K562 (cell line): Measurements from ENCODE around the gene RASD1. TPM values are rescaled to one million over a fixed set of nuclear protein-coding genes. Genes with fewer than 3 reads are reported as not detected.

Source experiments
- CBFB ChIP-seq: sonication (generic); formaldehyde crosslinking; IDR thresholded peaks from 2 replicates; pipeline ENCODE4 v1.4.0; 2020; ENCODE audit warnings: mild to moderate bottlenecking, missing genetic modification reagents
- CREB5 ChIP-seq: fragments of 250-450 bp; sonication (Bioruptor Pico); IDR thresholded peaks from 2 replicates; pipeline ENCODE4 v1.5.0; 2020; ENCODE audit warnings: mild to moderate bottlenecking
- FOXK1 ChIP-seq: sonication (generic); formaldehyde crosslinking; IDR thresholded peaks from 2 replicates; pipeline ENCODE4 v1.8.0; 2022; ENCODE audit warnings: missing genetic modification reagents, mild to moderate bottlenecking, borderline replicate concordance
- HSF4 ChIP-seq: fragments of 250-450 bp; sonication (Bioruptor Pico); IDR thresholded peaks from 2 replicates; pipeline ENCODE4 v2.1.2; 2022; ENCODE audit warnings: mild to moderate bottlenecking, moderate library complexity, borderline replicate concordance
- NCOA2 ChIP-seq, 2 experiments: fragments of 450-650 bp; IDR thresholded peaks; 2 replicates each; pipeline ENCODE4 v1.6.1; 2018; ENCODE audit warnings: mild to moderate bottlenecking in 2 of 2, moderate library complexity in 1 of 2; ENCODE audit not compliant: partially characterized antibody in 2 of 2
- PHF8 ChIP-seq: fragments of 200-600 bp; sonication (generic); IDR thresholded peaks from 2 replicates; pipeline ENCODE4 v1.6.1; 2012; ENCODE audit warnings: mixed run types, mild to moderate bottlenecking, inconsistent platforms, low read length, moderate library complexity, borderline replicate concordance
- PHTF2 ChIP-seq: fragments of 250-450 bp; sonication (Bioruptor Pico); IDR thresholded peaks from 2 replicates; pipeline ENCODE4 v1.5.0; 2021; ENCODE audit warnings: mild to moderate bottlenecking
- RERE ChIP-seq: sonication (generic); formaldehyde crosslinking; IDR thresholded peaks from 2 replicates; pipeline ENCODE4 v1.8.0; 2023; ENCODE audit warnings: missing genetic modification reagents, mild to moderate bottlenecking, borderline replicate concordance
- SP1 ChIP-seq: sonication (generic); formaldehyde crosslinking; IDR thresholded peaks from 2 replicates; pipeline ENCODE4 v1.8.1; 2022; ENCODE audit warnings: mild to moderate bottlenecking, missing genetic modification reagents
- YY1 ChIP-seq, 3 experiments: IDR thresholded peaks; 2 replicates each; pipeline ENCODE4 v1.6.1; 2011; ENCODE audit warnings: low read length in 2 of 3, mild to moderate bottlenecking in 2 of 3, moderate library complexity in 2 of 3, borderline replicate concordance in 1 of 3, control low read depth in 1 of 3, low read depth in 1 of 3; ENCODE audit not compliant: insufficient read depth in 3 of 3, insufficient replicate concordance in 2 of 3, control insufficient read depth in 1 of 3, insufficient read length in 1 of 3; ENCODE audit errors: extremely low read depth in 1 of 3
- ZKSCAN1 ChIP-seq: fragments of 150-350 bp; IDR thresholded peaks from 2 replicates; pipeline ENCODE4 v1.6.1; 2016; ENCODE audit warnings: low read depth, low read length
- ZNF224 ChIP-seq: sonication (generic); formaldehyde crosslinking; IDR thresholded peaks from 2 replicates; pipeline ENCODE4 v1.8.0; 2022; ENCODE audit warnings: mild to moderate bottlenecking, missing genetic modification reagents
- ZNF431 ChIP-seq: sonication (generic); formaldehyde crosslinking; IDR thresholded peaks from 2 replicates; pipeline ENCODE4 v1.8.0; 2022; ENCODE audit warnings: mild to moderate bottlenecking, missing genetic modification reagents
- ZNF444 ChIP-seq: fragments of 250-450 bp; sonication (Bioruptor Pico); IDR thresholded peaks from 2 replicates; pipeline ENCODE4 v1.4.0; 2020; ENCODE audit warnings: mild to moderate bottlenecking, moderate library complexity
- ZNF512 ChIP-seq: IDR thresholded peaks from 2 replicates; pipeline ENCODE4 v1.6.1; 2016; ENCODE audit warnings: missing genetic modification characterization, missing compliant biosample characterization
- ZNF740 ChIP-seq, 3 experiments: fragments of 200-800 bp in 1 of 3; sonication (Bioruptor generic) in 1 of 3; sonication (generic) in 1 of 3; formaldehyde crosslinking in 1 of 3; IDR thresholded peaks; 2 replicates each; pipeline versions ENCODE4 v1.6.1 to v1.8.0; 2016 to 2022; ENCODE audit warnings: mild to moderate bottlenecking in 2 of 3, missing compliant biosample characterization in 2 of 3, missing genetic modification characterization in 2 of 3, missing genetic modification reagents in 1 of 3
- polyA plus RNA-seq, 8 experiments: library from polyadenylated mRNA; depleted of rRNA in 4 of 8; stranded (reverse) in 5 of 8; unstranded in 3 of 8; fragments of >200 nt; fragmentation: Nextera tagmentation in 2 of 8; fragmentation: Illumina TruSeq in 1 of 8; extraction: Ambion mirVana in 2 of 8; extraction: Trizol in 1 of 8; gene quantifications; 2 replicates each; pipeline versions ENCODE4 v1.2.1 to v1.2.3, GENCODE V29; 2011 to 2014; ENCODE audit warnings: inconsistent platforms in 1 of 8, missing spikeins in 1 of 8
- total RNA-seq, 7 experiments: library from RNA; depleted of rRNA in 6 of 7; stranded (reverse); fragments of >200 nt in 6 of 7; fragmentation: Illumina TruSeq in 2 of 7; extraction: Trizol in 2 of 7; gene quantifications; 2 replicates each; pipeline versions ENCODE4 v1.2.1 to v1.2.3, GENCODE V29; 2011 to 2021; ENCODE audit warnings: low replicate concordance in 1 of 7

RASD1 gene
- total and polyA plus RNA-seq, 9 of the 15 experiments (the other 6 are each of a cell fraction or from before 2014, with no cell fraction given) = 0.11 TPM; not detected in 8

DNA sequence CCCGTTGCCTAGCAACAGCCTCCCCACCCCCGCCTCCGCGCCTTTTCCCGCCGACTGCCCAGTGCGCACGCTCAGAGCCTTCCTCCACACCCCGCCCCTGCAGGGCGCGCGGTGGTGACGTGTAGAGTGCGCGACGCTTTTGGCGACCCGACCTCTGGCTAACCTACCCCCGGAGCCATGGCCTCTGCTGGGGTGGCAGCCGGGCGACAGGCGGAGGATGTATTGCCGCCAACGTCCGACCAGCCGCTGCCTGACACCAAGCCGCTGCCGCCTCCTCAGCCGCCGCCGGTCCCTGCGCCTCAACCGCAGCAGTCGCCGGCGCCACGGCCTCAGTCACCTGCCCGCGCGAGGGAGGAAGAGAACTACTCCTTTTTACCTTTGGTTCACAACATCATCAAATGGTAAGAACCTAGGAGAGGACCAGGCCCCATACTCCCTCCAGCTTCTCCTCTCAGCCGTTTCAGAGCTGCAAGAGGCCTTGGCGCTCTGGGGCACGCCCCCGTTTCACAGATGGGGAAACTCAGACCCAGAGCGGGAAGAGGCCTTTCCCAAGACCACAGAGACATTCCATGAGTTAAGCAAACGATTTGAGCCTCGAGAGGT is 19.2 kb downstream of the RASD1 start, which contains the start of gene MED9 (continued):
- TF ChIP-seq RERE (CRISPR knock-in tag) (no peak), HSF4 (CRISPR knock-in tag) (no peak), CBFB (CRISPR knock-in tag) (0 out of 2 replicates have a peak, but pooled peaks have one; percentile 37), CREB5 (CRISPR knock-in tag) (no peak), ZNF740 (CRISPR knock-in tag; IDR thresholded peaks at IDR 0.05) (no peak), ZNF740 (tag; IDR thresholded peaks at IDR 0.05) (no peak), ZNF512 (tag) (no peak), ZNF224 (no peak), PHF8 (peak; percentile 92; the same call in 1 of the 2 replicates), SP1 (CRISPR knock-in tag) (peak; percentile 80), ZNF431 (no peak), NCOA2 (IDR thresholded peaks at IDR 0.05; ENCODE audit: partially characterized antibody in 2 of 2) (no peak), PHTF2 (CRISPR knock-in tag) (no peak), FOXK1 (CRISPR knock-in tag) (no peak), ZNF444 (no peak), YY1 (IDR thresholded peaks at IDR 0.05; ENCODE audit: borderline replicate concordance in 1 of 3, control insufficient read depth in 1 of 3, extremely low read depth in 1 of 3, insufficient read depth in 3 of 3, insufficient read length in 1 of 3, insufficient replicate concordance in 2 of 3, low read depth in 1 of 3, low read length in 2 of 3) (peak in 2 of 3 experiments; percentile 84 to 90), ZKSCAN1 (no peak)
